Lung (tissue), 12 donors: Measurements from ENCODE around the gene CTXND2. TPM values are rescaled to one million over a fixed set of nuclear protein-coding genes. Genes with fewer than 3 reads are reported as not detected.

Experiments
- ATAC-seq: fragments of 200-7000 bp; cut with Tn5 transposase; one replicate; pipeline ENCODE4 v1.9.1; 2020; ENCODE audit warnings: moderate number of reproducible peaks; ENCODE audit not compliant: insufficient read depth, low FRiP score
- DNase-seq, 3 donors: peaks; one replicate each; pipeline ENCODE4 v3.0.0-alpha.2; 2013 to 2017
- H3K27ac ChIP-seq, 2 donors: one replicate each; pipeline ENCODE4 v1.5.1; 2013; ENCODE audit warnings: mild to moderate bottlenecking in 2 of 2, moderate library complexity in 2 of 2, control low read depth in 1 of 2, inconsistent platforms in 1 of 2, low read depth in 1 of 2, low read length in 1 of 2
- H3K27me3 ChIP-seq, 3 donors: one replicate each; pipeline ENCODE4 v1.5.1; 2013; ENCODE audit warnings: low read length in 2 of 3; ENCODE audit not compliant: control insufficient read depth in 3 of 3, insufficient read depth in 3 of 3
- H3K36me3 ChIP-seq, 4 donors: one replicate each; pipeline ENCODE4 v1.5.1; 2013; ENCODE audit warnings: low read length in 4 of 4, mild to moderate bottlenecking in 1 of 4, moderate library complexity in 1 of 4; ENCODE audit not compliant: control insufficient read depth in 4 of 4, insufficient read depth in 4 of 4
- H3K4me1 ChIP-seq, 5 donors: one replicate each; pipeline ENCODE4 v1.5.1; 2013; ENCODE audit warnings: low read length in 5 of 5, mild to moderate bottlenecking in 2 of 5, moderate library complexity in 1 of 5; ENCODE audit not compliant: control insufficient read depth in 5 of 5, insufficient read depth in 5 of 5
- H3K4me3 ChIP-seq: one replicate; pipeline ENCODE4 v1.5.1; 2013; ENCODE audit warnings: mild to moderate bottlenecking, control low read depth, moderate library complexity
- H3K9ac ChIP-seq, 2 donors: one replicate each; pipeline ENCODE4 v1.5.1; 2013; ENCODE audit warnings: low read length in 2 of 2, control low read depth in 1 of 2; ENCODE audit not compliant: insufficient read depth in 1 of 2
- H3K9me3 ChIP-seq, 4 donors: one replicate each; pipeline ENCODE4 v1.5.1; 2013; ENCODE audit warnings: low read length in 3 of 4, mild to moderate bottlenecking in 1 of 4, moderate library complexity in 1 of 4; ENCODE audit not compliant: control insufficient read depth in 4 of 4, insufficient read depth in 3 of 4
- WGBS, 2 donors: extraction: QIAGEN DNeasy Blood & Tissue Kit; methylation state at CpG; one replicate each; pipeline ENCODE4 v1.1.7; 2013; 5-methylcytosine and 5-hydroxymethylcytosine counted together
- polyA plus RNA-seq, 2 donors: library from polyadenylated mRNA; stranded (reverse); fragments of 200-250 nt; gene quantifications; one replicate each; pipeline ENCODE4 v1.2.1, GENCODE V29; 2013
- total RNA-seq, 2 donors: library from RNA; depleted of rRNA in 1 of 2; stranded (reverse); fragments of >200 nt in 1 of 2; gene quantifications; one replicate each; pipeline ENCODE4 v1.2.1, GENCODE V29; 2014 to 2021
- TF ChIP-seq, protein P1 (sequence below): IDR thresholded peaks from 2 replicates; pipeline ENCODE4 v1.5.1; 2012; ENCODE audit warnings: mild to moderate bottlenecking; ENCODE audit errors: control extremely low read depth, extremely low read depth
- donor health status: control.
- donor health status: control.
- donor health status: Bipolar disorder and iron deficiency.
- donor health status: healthy.
- donor health status: DM: yes; HTN: yes; CAD: no.

Gene CTXND2
- total and polyA plus RNA-seq, 4 donors, result 0.02 TPM; not detected in 3

DNA sequence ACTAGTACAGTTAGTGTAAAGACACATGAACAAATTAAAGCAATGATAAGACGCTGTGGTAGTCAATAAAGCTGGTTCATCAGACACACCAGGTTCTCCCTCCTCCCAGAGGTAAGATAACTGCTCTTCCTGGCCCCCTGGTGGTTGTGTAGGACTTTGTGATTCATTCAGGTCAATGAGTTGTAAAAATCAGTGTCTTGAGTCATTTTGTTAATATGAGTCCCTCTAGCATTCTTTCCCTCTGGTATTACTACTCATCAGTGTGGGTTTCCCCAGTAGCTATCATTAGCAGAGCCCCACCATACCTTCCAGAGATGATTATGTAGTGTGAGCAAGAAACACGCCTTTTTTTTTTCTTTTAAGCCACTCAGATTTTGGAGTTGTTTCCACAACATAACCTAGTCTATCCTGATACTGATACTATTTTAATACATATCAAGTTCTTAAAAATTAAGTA lies 35.6 kb downstream of the CTXND2 start:
- H3K4me1 ChIP-seq, result peaks cover 0 to 9% (median 3%) of the 10 kb centered on the region in 5 donors
- no peak overlapping the region for H3K9ac ChIP-seq
- peaks cover 0 to 1% (median under 1%) of the 10 kb centered on the region in 4 donors for H3K36me3 ChIP-seq
- WGBS, 2 donors, result 43 to 47% methylated on average over 2 of the region's 2 CpGs
- no peak overlapping the region for H3K4me3 ChIP-seq
- peak overlapping the region in 1 of 2 donors; percentile 31 for H3K27ac ChIP-seq
- H3K27me3 ChIP-seq, result no peaks in the 10 kb centered on the region
- peak; percentile 55 to 72 (median 62) for DNase-seq
- no peaks in the 10 kb centered on the region for H3K9me3 ChIP-seq
- TF ChIP-seq, protein P1, sequence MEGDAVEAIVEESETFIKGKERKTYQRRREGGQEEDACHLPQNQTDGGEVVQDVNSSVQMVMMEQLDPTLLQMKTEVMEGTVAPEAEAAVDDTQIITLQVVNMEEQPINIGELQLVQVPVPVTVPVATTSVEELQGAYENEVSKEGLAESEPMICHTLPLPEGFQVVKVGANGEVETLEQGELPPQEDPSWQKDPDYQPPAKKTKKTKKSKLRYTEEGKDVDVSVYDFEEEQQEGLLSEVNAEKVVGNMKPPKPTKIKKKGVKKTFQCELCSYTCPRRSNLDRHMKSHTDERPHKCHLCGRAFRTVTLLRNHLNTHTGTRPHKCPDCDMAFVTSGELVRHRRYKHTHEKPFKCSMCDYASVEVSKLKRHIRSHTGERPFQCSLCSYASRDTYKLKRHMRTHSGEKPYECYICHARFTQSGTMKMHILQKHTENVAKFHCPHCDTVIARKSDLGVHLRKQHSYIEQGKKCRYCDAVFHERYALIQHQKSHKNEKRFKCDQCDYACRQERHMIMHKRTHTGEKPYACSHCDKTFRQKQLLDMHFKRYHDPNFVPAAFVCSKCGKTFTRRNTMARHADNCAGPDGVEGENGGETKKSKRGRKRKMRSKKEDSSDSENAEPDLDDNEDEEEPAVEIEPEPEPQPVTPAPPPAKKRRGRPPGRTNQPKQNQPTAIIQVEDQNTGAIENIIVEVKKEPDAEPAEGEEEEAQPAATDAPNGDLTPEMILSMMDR, result peak; percentile 57
- ATAC-seq, result no peak

GRCh38 chr1:150925080-150925479 lies 38.1 kb downstream of the CTXND2 start:
- WGBS, 2 donors, result 36 to 50% methylated on average over 23 of the region's 23 CpGs
- H3K27ac ChIP-seq, result no peak overlapping the region
- peaks cover 4 to 21% (median 13%) of the 10 kb centered on the region in 4 donors for H3K36me3 ChIP-seq
- DNase-seq (peak in 1 of 3 donors; percentile 13), ATAC-seq (no peak)
- peaks cover 0 to 3% (median 0%) of the 10 kb centered on the region in 4 donors for H3K9me3 ChIP-seq
- no peak overlapping the region for H3K9ac ChIP-seq
- peaks cover 0 to 9% (median 3%) of the 10 kb centered on the region in 5 donors for H3K4me1 ChIP-seq
- H3K4me3 ChIP-seq, result no peak overlapping the region
- TF ChIP-seq, protein P1, result no peak
- no peaks in the 10 kb centered on the region for H3K27me3 ChIP-seq

DNA sequence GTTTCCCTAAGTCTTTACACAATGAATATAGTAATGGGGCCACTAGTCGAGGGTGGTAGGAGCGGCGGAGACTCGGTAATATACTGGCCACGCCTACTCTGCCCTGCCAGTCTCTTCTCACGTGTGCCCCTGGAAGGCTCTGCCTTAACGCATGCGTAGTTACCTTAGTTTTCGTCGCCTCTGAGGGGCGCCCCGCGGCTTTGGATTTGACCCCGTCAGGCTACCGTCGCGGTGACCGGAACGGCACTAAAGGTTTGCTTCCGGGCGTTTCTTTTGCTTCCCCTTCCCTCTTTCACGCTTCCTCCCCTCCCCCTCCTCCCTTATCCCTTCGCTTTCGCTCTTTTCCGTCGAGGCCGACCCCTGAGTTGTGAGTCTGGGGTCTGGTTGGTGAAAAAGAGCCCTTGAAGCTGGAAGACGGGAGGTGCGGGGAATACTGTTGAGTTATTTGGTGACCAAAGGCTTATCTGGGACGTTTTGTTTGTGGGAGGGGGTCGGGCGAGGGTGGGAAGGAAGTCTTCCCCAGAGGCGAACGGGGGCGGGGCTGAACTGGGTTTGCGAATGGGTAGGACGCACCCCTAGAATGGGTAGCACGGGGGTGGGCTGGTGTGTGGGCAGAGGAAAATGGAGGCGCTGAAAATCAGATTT lies 39.3 kb downstream of the CTXND2 start, which contains the start of gene SETDB1:
SETDB1 (plus strand) TSS at position 267 of the 645 bp plus-strand sequence. CDS start 1,352 bp downstream, outside the sequence.
- TF ChIP-seq, protein P1, result no peak
- Histone ChIP-seq H3K36me3 (peaks cover 12 to 31% (median 20%) of the 10 kb centered on the region in 4 donors), H3K4me1 (peaks cover 0 to 9% (median 3%) of the 10 kb centered on the region in 5 donors), H3K4me3 (peak within 1 kb of the TSS; percentile 71), H3K9me3 (peaks cover 0 to 4% (median 1%) of the 10 kb centered on the region in 4 donors), H3K9ac (peak within 1 kb of the TSS; percentile 78 to 80), H3K27me3 (no peaks in the 10 kb centered on the region), H3K27ac (peak within 1 kb of the TSS; percentile 90 to 96)
- ATAC-seq, result peak; percentile 95
- WGBS, 2 donors, result 0 to 1% methylated on average over 39 of the region's 39 CpGs
- peak; percentile 98 to 99 (median 98) for DNase-seq
